Measurements from ENCODE around the gene BRAF.

- no peak for TF ChIP-seq CTCF (IDR thresholded peaks at IDR 0.05; ENCODE audit: poor library complexity)
- TF ChIP-seq EZH2phosphoT487 (IDR thresholded peaks at IDR 0.05; ENCODE audit: low read depth, severe bottlenecking, unreplicated experiment): no peak
- TF ChIP-seq EZH2 (IDR thresholded peaks at IDR 0.05; ENCODE audit: borderline replicate concordance): no peak
Observed at GRCh38 chr7:140863184-140863583, 61.5 kb downstream of the BRAF start.
